ENCODE measurements around the gene IGFL3.
"Not testable (repeated sequence)": the region's sequence is repeated elsewhere in the genome, so short reads cannot be mapped to it uniquely, and the experiment has no call there.

Gene IGFL3

DNA sequence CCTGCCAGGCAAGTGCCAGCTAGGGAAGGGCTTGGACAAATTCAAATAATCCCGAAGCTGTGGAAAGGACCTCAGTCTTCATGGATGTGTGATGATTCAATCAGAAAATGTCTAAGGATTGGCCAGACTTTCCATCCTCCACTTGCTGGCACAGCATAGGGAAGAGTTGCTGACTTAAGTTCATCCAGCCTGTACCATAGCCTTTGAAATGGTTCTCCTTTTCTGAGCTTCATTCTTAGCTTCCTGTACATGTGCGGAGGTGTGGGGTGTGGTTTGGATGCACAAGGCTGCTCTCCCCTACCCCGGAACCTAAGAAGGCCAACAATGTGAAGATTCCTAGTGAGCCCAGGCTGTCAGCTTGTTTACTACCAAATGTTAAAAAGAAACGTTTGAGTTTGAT is 959 bp upstream of the IGFL3 start:
- DNase-seq (ENCODE audit: low read depth), result no peak

DNA sequence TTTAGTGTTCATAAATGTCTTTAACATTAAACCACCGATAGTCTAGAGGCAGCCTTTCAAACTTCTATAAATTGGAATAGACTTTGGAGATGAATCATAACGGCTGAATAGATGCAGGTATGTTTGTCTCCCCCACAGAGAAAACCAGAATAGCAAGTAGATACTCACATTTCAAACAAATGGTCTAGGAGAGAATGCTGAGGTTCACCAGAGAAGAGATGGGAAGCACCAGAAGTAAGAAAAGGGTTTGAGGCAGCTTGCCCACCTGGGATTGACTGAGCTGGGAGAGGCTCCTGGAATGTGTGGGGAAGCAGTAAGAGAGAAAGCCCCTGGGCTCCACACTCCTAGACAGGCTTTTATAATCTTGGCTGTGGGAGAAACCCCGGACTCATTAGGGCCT is 6.4 kb downstream of the IGFL3 start:
- DNase-seq (ENCODE audit: low read depth), result no peak

DNA sequence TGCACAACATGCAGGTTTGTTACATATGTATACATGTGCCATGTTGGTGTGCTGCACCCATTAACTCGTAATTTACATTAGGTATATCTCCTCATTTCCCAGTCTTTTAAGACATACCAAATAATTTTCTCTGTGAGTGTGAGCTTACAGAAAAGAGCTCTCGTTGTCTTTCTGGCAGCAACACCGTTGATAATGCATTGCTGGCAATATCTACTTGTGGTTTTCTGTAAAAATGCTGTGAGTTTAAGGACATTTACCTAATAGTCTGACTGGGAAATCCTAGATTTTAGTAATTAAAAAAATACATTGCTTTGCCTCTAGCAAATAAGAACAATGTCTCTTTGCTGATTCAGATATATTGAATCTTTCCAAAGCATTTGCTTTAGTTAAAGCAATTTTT is 8.4 kb downstream of the IGFL3 start:
- no peak for DNase-seq (ENCODE audit: low read depth)

DNA sequence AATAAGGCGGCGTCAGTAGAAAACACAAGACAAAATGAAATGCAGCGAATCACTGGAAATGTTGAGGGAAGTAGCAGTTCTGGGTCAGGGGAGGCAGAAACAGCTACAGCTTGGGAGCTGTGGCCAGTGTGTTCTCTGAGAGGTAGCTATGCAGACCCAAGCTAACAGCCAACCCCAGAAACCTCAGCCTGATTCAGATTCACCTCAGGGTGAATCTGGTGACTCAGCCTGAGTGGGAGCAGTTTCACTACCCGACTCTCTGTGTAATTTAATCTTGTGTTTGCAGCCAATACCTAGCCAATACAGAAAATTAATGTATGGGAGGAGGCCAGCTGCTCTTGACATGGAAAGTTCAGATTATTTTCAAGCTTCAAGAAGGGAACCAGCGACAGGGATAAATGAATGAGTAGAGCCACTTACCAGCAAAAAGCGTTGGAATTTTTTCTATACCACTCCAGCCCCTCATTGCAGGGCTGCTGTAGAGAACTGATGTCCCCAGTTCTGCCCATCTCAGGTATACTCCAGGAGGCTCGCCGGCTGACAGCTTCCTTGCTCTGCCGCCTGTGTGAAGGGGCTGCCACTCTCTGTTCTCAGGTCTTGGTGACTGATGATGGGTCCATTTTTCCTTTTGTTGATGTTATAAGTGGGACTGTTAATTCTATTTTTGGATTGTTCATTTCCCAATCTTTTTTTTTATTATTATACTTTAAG is 8.9 kb downstream of the IGFL3 start:
- no peak for DNase-seq (ENCODE audit: low read depth)

DNA sequence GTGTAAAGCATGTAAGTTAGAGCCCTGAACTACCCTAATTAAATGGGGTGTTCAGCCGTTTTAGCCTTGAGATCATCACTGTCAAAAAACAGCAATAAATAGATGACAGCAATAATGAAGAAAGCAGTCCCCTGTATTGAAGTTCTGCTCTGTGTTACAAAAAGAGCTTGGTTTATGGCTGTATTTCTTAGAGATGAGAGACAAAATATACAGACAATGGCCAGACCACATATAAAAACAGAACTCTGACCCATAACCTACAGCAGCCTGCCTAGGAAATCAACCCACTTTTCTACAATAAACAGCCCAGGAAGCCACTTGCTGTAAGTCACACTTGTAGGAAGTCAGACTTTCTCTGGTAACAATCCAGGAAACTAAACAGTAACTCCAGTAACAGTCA is 10.8 kb downstream of the IGFL3 start:
- no peak for DNase-seq (ENCODE audit: low read depth)

DNA sequence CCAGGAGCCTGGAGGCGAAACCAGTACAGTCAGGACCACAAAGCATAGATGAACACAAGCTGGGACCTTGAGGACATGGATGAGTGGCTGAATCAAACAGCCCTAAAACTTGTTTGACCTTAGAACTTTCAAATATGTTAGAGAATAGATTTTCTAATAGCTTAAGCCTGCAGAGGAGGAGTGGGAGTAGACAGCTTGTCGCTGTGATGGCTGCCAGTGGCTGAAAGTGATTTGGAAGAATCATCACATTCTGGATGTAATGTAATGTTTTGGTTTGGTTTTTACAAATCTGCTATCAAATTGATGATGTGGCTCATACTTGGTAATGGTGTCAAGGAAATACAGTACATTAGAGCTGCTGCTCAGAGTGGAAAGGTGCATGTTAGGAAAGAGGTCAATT is 12.0 kb downstream of the IGFL3 start:
- DNase-seq (ENCODE audit: low read depth), result no peak

DNA sequence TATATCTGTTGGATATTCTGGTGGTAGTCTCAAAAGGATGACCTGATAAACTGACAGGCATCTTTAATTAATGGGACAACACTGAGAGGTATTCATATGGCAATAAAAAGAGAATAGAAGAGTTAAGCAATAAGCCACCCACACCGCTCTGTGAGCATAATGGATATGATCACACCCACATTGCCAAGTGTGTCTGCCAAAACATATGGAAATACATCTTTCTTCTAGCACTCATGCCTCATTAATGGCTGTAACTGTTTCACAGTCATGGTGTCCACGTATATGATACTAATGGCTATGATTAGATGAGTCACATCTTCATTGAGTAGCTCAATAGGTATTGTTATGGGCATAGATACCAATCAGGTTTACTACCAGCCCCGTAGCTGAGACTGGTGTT is 13.1 kb downstream of the IGFL3 start:
- no peak for DNase-seq (ENCODE audit: low read depth)

DNA sequence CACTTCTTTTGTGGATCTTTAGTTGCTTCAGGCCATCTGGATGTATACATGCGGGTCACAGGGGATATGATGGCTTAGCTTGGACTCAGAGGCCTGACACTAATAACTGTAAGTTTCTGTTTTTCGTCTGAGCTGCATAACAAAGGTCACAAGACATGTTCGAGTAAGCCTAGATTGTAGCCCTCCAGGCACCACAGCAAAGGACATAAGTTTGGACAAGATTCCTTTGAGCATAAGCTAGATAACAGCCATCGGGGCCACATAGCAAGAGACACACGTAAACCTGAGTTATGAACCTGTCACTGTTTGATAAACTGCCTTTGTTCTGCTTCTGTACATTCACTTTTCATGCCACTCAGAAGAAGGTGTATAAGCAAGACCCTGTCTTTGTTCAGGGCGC is 14.6 kb downstream of the IGFL3 start:
- DNase-seq (ENCODE audit: low read depth), result no peak

DNA sequence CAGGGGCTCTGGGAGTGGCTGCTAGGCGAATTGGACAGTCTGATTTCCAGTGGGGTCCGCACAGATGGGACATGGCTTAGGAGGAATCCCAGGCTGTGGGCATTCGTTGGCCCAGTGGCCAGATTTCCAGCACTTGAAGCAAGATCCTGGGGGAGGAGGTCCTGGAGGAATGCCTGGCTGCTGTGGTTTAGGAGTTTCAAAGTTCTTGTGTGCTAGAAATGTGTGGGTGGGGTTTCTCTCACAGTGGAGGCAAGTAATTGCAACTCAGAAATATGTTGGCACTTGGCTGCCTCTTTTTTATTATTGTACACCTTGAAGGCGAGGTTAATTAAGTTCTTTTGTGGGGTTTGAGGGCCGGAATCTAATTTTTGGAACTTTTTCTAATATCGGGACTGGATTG is 17.1 kb downstream of the IGFL3 start:
- DNase-seq (ENCODE audit: low read depth), result no peak

DNA sequence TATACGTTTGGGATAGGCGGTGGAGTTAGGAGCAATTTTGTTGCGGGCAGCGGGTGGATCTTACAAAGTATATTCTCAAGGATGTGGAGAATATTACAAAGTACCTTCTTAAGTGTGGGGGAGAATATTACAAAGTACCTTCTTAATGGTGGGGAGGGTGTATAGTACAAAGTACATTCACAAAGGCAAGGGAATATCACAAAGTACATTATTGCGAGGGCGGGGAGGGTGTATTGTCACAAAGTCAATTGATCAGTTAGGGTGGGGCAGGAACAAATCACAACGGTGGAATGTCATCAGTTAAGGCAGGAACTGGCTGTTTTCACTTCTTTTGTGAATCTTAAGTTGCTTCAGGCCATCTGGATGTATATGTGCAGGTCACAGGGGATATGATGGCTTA is 22.2 kb downstream of the IGFL3 start:
- DNase-seq (ENCODE audit: low read depth), result not testable (repeated sequence)

DNA sequence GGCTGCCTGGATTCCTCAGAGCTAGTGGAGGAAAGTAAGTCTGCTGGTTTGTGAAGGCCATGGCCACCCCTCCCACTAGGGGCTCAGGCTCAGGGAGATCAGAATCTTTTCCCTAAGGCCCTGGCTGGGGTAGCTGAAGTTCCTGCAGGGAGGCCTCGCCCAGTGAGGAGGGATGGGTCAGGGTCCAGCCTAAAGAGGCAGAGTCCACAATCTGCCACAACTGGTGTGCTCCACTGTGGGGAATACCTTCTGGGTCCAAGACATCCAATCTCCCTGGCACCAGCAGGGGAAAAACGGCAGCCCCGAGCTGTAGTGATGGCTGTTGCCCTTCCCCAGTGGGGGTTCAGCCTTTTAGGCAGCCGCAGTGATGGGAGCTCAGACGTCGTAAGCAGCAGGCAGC is 23.2 kb downstream of the IGFL3 start:
- no peak for DNase-seq (ENCODE audit: low read depth)

DNA sequence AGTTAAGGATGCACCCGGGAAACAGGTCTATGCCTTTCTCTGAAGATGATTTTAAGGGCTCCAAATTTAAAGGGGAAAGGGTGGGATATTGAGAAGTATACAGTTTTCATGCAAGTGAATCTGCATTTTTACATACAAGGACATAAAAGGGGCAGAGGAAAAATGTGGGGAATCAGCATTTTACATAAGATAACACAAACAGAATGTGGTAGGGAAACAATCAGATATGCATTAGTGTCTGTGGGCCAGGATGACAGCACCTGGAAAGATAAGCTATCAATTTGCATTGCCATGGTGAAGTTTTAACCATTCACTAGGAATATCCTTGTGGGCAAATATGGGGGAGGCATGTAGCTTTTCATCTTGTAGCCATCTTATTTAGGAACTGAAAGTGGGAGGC is 24.1 kb downstream of the IGFL3 start:
- DNase-seq (ENCODE audit: low read depth), result no peak

DNA sequence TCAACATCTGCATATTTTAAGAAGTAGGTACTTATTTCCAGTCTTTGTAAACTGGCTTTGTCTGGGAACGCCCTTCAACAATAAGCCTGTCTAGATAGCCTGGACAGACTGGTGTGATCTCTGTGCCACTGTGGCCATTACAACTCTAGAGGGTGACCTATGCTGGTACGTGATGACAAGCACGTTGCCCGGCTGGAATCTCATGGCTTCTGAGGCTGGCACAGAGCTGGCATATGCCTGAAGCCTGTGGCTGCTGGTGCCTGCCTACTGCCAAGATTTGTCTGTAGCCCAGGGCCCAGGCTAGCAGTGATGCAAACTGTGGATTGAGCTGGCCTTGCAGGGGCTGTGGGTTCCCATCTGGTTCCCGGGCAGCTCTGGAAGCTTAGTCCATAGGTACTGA is 34.0 kb downstream of the IGFL3 start:
- no peak for DNase-seq (ENCODE audit: low read depth)

DNA sequence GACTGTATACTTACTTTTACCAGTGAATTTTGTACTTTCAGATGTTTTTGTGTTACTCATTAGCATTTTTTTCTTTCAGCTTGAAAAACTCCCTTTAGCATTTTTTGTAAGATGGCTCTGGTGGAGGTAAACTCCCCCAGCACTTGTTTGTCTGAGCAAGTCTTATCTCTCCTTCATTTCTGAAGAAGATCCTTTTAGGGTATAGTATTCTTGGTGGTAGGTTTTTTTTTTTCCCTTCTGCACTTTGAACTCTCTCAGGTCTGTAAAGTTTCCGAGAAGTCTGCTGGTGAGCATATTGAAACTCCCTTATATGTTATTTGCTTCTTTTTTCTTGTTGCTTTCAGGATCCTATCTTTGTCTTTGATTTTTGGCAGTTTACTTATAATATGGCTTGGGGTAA is 35.1 kb downstream of the IGFL3 start:
- no peak for DNase-seq (ENCODE audit: low read depth)

DNA sequence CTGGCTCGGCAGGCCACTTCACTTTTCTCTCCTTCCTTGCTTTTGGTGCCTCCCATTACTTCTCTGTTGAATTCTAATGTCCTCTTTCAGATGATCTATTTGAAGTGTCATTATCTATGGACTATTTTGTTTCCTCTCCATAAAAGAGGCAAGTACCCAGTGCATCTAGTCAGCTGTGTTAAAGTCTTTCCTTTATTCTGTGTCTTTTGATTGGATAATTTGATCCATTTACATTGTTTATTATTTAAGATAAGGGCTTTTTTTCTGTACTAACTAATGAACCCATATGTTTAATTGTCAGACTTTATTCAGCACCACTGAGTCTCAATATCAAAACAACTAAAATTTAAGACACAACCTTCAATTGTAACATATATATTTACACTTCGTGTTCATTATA is 36.4 kb downstream of the IGFL3 start:
- no peak for DNase-seq (ENCODE audit: low read depth)

DNA sequence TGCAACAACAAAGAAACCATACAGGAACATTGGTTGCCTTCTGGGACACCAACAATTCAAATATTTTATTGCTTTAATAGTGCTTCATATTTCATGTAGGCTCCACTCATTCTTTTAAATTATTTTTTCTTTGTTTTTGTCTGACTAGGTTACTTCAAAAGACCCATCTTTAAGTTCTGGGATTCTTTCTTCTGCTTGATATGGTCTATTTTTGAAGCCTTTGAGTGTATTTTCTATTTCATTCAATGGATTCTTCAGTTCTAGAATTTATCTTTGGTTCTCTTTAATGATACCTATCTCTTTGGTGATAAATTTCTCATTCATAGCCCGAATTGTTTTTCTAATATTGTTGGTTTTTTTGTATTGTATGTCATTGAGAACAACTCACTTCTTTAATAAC is 38.6 kb downstream of the IGFL3 start:
- DNase-seq (ENCODE audit: low read depth), result no peak

DNA sequence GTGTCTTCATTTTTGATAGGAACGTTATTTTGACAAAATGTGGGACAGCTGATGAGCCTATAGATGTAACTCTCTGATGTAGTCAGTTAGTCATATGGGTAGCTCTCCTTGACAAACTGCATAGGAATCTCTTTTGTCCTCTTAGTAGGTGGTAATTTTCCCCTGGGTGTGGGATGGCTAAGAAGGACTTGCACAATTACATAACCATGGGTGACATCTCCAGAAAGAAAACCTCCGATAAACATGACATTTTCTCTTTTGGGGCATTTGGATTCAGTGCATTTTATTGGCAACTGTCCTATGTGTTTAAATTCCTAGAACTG is 41.8 kb downstream of the IGFL3 start:
- no peak for DNase-seq (ENCODE audit: low read depth)

DNA sequence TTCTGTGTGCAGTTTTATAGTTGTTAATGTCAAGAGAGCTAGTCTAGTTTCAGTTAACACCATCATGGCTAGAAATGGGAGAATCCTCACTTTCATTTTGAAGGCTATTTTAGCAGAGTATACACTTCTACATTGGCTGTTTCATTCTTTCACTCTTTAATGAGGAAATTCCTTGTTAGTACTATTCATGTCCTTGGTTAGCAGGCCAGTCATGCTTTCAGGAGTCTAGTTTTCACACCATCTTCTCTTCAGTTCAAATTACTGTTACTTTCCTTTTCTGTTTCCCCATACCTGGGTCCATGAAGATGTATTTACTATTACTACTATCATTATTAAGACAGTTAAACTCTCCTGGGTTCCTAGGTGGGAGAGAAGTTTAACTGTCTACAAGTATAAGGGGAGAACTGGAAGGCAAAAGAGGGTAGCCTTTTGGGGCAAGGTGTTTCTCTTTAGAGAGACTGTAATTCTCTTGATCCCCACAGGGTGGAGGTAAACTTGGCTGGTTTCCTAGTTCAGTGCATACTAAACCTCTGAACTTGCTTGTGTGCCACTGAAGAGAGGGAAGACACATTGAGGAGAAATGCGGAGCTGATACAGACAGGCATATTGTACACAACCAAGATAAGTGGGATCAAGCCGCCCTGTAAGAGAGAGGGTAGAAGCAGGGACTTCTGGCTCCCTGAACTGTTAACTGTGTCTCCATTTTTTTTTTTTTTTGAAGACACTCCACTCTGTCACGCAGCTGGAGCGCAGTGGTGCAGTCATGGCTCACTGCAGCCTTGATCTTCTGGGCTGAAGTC is 42.4 kb downstream of the IGFL3 start:
- no peak for DNase-seq (ENCODE audit: low read depth)

DNA sequence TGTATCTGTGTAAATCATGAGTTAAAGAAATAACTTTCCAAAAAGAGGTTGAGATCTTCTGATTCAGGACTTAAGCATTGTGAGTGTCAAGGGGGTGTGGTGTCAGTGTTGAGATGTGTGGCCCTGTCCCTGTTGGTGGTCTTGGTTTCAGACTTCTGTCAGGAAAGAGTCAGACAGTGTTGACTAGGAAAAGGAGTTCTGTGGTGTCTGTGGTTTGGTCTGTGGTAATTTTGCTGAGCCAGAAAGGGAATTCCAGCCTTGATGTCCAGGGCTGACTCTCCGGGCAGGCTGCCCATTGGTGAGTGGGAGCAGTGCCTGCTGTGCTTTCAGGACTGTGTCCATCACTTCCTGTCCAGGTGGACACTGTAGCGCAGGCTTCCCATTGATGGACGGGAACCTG is 43.9 kb downstream of the IGFL3 start:
- DNase-seq (ENCODE audit: low read depth), result no peak

DNA sequence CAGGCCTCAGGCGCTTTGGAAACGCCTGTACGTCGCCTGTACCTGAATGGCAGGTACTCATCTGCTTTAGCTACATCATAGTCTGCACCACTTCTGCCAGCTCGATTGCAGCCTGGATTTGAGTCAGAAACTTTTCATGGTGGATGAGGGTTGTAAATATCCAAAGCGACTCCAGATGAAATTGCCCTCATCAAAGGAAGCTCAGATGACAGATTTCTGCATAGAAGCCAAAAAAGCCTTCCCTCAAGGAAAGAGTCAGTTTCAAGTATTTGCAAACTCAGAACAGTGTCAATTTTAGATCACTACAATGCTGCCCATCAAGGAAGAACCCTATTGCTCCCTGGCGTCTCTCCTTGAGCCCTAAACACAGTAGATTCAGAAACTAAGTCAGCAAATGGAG is 44.9 kb downstream of the IGFL3 start:
- no peak for DNase-seq (ENCODE audit: low read depth)

DNA sequence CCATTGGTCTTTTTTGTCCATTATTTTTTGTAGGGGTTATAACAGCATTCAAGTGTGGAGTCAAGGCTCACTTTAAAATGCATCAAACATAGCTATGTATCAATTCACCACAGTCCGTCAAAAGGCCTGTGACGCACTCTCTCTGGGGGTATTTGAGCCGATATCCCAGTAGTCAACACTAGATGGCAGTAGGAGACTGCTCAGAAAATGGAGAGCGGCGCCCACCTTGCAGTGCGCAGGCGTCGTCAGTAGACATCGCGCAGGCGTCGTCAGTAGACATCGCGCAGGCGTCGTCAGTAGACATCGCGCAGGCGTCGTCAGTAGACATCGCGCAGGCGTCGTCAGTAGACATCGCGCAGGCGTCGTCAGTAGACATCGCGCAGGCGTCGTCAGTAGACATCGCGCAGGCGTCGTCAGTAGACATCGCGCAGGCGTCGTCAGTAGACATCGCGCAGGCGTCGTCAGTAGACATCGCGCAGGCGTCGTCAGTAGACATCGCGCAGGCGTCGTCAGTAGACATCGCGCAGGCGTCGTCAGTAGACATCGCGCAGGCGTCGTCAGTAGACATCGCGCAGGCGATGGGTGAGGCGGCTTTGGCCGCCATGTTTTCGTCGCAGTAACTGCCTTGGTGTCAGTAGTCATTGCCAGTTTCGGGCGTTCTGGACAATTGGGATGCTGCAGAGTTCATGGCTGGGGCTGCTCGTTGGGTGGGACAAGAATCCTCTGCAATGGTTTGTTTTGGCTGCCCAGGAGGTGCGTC is 45.7 kb downstream of the IGFL3 start:
- DNase-seq (ENCODE audit: low read depth), result not testable (repeated sequence)

DNA sequence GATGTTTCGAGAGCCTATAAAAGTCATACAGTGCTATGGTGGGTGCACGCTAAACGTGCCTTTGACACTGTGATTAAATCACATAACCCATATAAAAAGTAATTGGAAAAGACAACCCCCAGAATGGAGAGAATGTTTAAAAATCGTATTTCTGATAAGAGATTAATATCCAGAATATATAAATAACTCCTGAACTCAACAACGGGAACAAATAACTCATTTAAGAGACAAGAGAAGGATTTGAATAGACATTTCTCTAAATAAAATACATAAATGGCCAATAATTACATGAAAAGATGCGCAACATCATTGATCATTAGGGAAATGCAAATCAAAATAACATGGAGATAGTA is 46.7 kb downstream of the IGFL3 start:
- DNase-seq (ENCODE audit: low read depth), result no peak

Data from activated T-cell treated with anti-CD3 and anti-CD28 coated beads for 1 hour (primary cell).